ENCODE results near the gene TUBB6. TPM values are rescaled to one million over a fixed set of nuclear protein-coding genes. Genes with fewer than 3 reads are reported as not detected.
A peak's percentile ranks its signal among the peaks of the same experiment; 100 is the strongest.

The TUBB6 gene
- total and polyA plus RNA-seq, 2 experiments from 2014 or later = 212 to 240 TPM

DNA sequence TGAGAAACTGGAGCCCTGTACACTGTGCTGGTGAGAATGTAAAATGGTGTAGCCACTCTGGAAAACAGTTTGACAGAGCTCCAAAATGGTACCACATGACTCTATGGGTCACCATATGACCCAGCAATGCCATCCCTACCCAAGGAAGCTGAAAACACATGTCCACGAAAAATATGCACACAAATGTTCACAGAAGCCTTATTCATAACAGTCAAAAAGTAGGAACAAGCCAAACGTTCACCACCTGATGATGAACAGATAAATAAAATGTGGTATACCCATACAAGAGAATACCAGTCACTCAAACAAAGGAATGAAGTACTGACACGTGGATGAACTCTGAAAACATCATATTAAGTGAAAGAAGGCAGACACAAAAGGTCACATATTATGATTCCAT is 64.4 kb downstream of the TUBB6 start:
- peaks cover 19% of the 10 kb centered on the region for H3K4me1 ChIP-seq (ENCODE audit: low read depth)
- no peak for DNase-seq (ENCODE audit: low read depth in 1 of 2, low spot score in 1 of 2)
- H3K4me3 ChIP-seq = no peak overlapping the region
- H3K36me3 ChIP-seq = peaks cover 15% of the 10 kb centered on the region
- no peaks in the 10 kb centered on the region for H3K9me3 ChIP-seq (ENCODE audit: low read depth)
- peak overlapping the region; percentile 70 for H3K27ac ChIP-seq
- H3K27me3 ChIP-seq = no peaks in the 10 kb centered on the region
- TF ChIP-seq CTCF (IDR thresholded peaks at IDR 0.05; ENCODE audit: low read depth, low read length) = no peak

- no peak for TF ChIP-seq CTCF (IDR thresholded peaks at IDR 0.05; ENCODE audit: low read depth, low read length)
- Histone ChIP-seq H3K36me3 (peaks cover 11% of the 10 kb centered on the region), H3K4me3 (no peak overlapping the region)
Observed at GRCh38 chr18:12373116-12373770, 65.2 kb downstream of the TUBB6 start.

GRCh38 chr18:12373771-12374116 is 65.7 kb downstream of the TUBB6 start:
- no peaks in the 10 kb centered on the region for H3K9me3 ChIP-seq (ENCODE audit: low read depth)
- no peaks in the 10 kb centered on the region for H3K27me3 ChIP-seq
- TF ChIP-seq CTCF (IDR thresholded peaks at IDR 0.05; ENCODE audit: low read depth, low read length) = no peak
- H3K4me3 ChIP-seq = no peak overlapping the region
- H3K36me3 ChIP-seq = peaks cover 9% of the 10 kb centered on the region
- peak overlapping the region; percentile 70 for H3K27ac ChIP-seq
- peaks cover 19% of the 10 kb centered on the region for H3K4me1 ChIP-seq (ENCODE audit: low read depth)
- no peak for DNase-seq (ENCODE audit: low read depth in 1 of 2, low spot score in 1 of 2)

More at GRCh38 chr18:12373116-12373770, 65.2 kb downstream of the TUBB6 start:
- peak; percentile 36 to 64 for DNase-seq (ENCODE audit: low read depth in 1 of 2, low spot score in 1 of 2)
- Histone ChIP-seq H3K27ac (peak overlapping the region; percentile 70), H3K27me3 (no peaks in the 10 kb centered on the region), H3K4me1 (ENCODE audit: low read depth) (peaks cover 19% of the 10 kb centered on the region), H3K9me3 (ENCODE audit: low read depth) (no peaks in the 10 kb centered on the region)

DNA sequence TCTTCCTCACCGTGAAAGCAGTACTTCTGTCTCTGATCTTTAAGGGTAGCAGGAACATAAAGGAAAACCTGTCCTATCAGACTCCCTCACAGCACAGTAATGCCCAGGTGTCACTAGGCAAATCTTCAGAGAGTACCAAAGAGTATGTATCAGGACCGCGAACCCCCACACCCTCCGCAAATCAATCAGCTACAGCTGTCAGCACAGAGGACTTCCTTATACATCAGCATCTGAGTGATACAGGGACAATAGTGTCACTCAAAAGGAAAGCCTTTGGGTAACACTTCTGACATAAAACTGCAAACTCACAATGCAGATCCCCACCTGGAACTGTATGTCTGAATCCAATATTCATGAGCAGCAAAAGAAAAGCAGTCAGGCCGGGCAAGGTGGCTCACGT is 66.4 kb downstream of the TUBB6 start:
- peaks cover 2% of the 10 kb centered on the region for H3K36me3 ChIP-seq
- H3K27me3 ChIP-seq = no peaks in the 10 kb centered on the region
- TF ChIP-seq CTCF (IDR thresholded peaks at IDR 0.05; ENCODE audit: low read depth, low read length) = no peak
- no peak overlapping the region for H3K4me3 ChIP-seq
- no peak overlapping the region for H3K27ac ChIP-seq
- H3K4me1 ChIP-seq (ENCODE audit: low read depth) = peaks cover 19% of the 10 kb centered on the region
- no peaks in the 10 kb centered on the region for H3K9me3 ChIP-seq (ENCODE audit: low read depth)
- no peak for DNase-seq (ENCODE audit: low read depth in 1 of 2, low spot score in 1 of 2)

Other genes starting within 250 kb of the TUBB6 start
- not detected in 2 replicates for gene ANKRD62, start 214.4 kb upstream of the TUBB6 start, total RNA-seq
- gene ANKRD62, start 214.4 kb upstream of the TUBB6 start, polyA plus RNA-seq = not detected in 2 replicates
- gene CIDEA, start 53.9 kb upstream of the TUBB6 start, total RNA-seq = not detected in 2 replicates
- gene CIDEA, start 53.9 kb upstream of the TUBB6 start, polyA plus RNA-seq = not detected in 2 replicates
- 82.3 and 97.6 TPM in 2 replicates for gene AFG3L2, start 69.0 kb downstream of the TUBB6 start, total RNA-seq
- 83.5 and 92.3 TPM in 2 replicates for gene AFG3L2, start 69.0 kb downstream of the TUBB6 start, polyA plus RNA-seq
- 3.7 and 7.0 TPM in 2 replicates for gene PRELID3A, start 99.7 kb downstream of the TUBB6 start, total RNA-seq
- gene PRELID3A, start 99.7 kb downstream of the TUBB6 start, polyA plus RNA-seq = 0.76 and 1.8 TPM in 2 replicates